ENCODE results near the gene SHROOM2. TPM values are rescaled to one million over a fixed set of nuclear protein-coding genes. Genes with fewer than 3 reads are reported as not detected.

SHROOM2 gene
- total and polyA plus RNA-seq, 4 donors = 3.0 to 15.5 (median 5.0) TPM

DNA sequence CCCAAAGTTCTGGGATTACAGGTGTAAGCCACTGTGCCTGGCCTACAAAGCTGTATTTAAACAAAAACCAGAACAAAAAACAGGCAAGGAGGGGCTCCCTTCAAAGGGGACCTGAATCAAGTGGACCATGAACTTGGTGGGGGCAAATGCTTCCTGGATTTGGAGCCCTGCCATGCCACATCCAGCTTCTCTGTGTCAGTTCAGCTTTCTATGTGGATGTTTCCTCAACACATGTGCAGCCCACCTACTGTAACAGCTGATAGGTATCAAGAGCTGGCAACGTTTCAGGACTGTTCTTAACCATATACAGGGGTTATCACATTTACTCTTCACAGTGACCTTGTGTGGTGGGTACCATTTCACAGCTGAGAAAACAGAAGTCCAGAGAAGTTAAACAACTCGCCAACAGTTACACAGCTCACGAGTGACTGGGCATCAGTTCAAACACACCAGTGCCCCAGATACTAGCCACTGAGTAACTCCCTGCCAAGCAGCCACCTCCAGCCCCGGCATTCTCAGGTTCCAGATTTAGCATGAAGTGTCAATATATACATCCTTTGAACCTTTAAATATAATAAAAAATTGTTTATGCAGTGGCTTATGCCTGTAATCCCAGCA is 28.1 kb upstream of the SHROOM2 start:
- no peak for ATAC-seq (ENCODE audit: insufficient read depth, low FRiP score)
- H3K4me3 ChIP-seq = no peak overlapping the region
- H3K27ac ChIP-seq (ENCODE audit: low read depth in 1 of 2, low read length in 1 of 2) = no peak overlapping the region
- TF ChIP-seq, protein P1, sequence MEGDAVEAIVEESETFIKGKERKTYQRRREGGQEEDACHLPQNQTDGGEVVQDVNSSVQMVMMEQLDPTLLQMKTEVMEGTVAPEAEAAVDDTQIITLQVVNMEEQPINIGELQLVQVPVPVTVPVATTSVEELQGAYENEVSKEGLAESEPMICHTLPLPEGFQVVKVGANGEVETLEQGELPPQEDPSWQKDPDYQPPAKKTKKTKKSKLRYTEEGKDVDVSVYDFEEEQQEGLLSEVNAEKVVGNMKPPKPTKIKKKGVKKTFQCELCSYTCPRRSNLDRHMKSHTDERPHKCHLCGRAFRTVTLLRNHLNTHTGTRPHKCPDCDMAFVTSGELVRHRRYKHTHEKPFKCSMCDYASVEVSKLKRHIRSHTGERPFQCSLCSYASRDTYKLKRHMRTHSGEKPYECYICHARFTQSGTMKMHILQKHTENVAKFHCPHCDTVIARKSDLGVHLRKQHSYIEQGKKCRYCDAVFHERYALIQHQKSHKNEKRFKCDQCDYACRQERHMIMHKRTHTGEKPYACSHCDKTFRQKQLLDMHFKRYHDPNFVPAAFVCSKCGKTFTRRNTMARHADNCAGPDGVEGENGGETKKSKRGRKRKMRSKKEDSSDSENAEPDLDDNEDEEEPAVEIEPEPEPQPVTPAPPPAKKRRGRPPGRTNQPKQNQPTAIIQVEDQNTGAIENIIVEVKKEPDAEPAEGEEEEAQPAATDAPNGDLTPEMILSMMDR (IDR thresholded peaks at IDR 0.05; ENCODE audit: control extremely low read depth, extremely low read depth) = no peak
- no peaks in the 10 kb centered on the region for H3K36me3 ChIP-seq (ENCODE audit: control insufficient read depth in 4 of 4, insufficient read depth in 4 of 4, low read length in 4 of 4)
- peaks cover 0 to 8% (median 0%) of the 10 kb centered on the region in 4 donors for H3K9me3 ChIP-seq (ENCODE audit: control insufficient read depth in 4 of 4, insufficient read depth in 3 of 4, low read length in 3 of 4)
- H3K4me1 ChIP-seq (ENCODE audit: control insufficient read depth in 5 of 5, insufficient read depth in 5 of 5, low read length in 5 of 5) = peaks cover 0 to 1% (median 0%) of the 10 kb centered on the region in 5 donors
- WGBS, 2 donors = 51 to 59% methylated on average over 4 of the region's 4 CpGs
- no peak overlapping the region for H3K9ac ChIP-seq (ENCODE audit: insufficient read depth in 1 of 2, low read length in 2 of 2)
- H3K27me3 ChIP-seq (ENCODE audit: control insufficient read depth in 3 of 3, insufficient read depth in 3 of 3, low read length in 2 of 3) = peaks cover 0 to 10% (median 0%) of the 10 kb centered on the region in 3 donors
- DNase-seq = no peak

DNA sequence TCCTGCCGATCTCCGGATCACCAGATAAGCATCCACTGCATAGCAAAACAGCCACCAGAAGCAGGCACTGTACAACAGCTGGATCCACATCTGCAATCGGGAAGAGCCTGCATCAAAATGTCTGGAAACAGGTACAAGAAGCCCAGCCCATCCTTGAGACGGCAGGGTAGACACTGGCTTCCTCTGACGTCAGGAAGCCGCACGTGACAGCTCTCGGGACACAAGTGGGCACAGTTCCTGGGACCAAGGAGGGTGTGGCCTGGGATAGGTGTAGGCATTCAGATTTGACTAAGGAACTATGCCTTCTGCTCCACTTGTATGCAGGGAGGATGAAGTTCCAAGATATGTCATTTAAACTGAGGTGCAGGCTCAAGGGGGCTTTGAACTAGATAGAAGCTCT is 26.9 kb upstream of the SHROOM2 start:
- TF ChIP-seq, protein P1 (IDR thresholded peaks at IDR 0.05; ENCODE audit: control extremely low read depth, extremely low read depth) = no peak
- no peak overlapping the region for H3K27ac ChIP-seq (ENCODE audit: low read depth in 1 of 2, low read length in 1 of 2)
- WGBS, 2 donors = 68 to 85% methylated on average over 8 of the region's 8 CpGs

DNA sequence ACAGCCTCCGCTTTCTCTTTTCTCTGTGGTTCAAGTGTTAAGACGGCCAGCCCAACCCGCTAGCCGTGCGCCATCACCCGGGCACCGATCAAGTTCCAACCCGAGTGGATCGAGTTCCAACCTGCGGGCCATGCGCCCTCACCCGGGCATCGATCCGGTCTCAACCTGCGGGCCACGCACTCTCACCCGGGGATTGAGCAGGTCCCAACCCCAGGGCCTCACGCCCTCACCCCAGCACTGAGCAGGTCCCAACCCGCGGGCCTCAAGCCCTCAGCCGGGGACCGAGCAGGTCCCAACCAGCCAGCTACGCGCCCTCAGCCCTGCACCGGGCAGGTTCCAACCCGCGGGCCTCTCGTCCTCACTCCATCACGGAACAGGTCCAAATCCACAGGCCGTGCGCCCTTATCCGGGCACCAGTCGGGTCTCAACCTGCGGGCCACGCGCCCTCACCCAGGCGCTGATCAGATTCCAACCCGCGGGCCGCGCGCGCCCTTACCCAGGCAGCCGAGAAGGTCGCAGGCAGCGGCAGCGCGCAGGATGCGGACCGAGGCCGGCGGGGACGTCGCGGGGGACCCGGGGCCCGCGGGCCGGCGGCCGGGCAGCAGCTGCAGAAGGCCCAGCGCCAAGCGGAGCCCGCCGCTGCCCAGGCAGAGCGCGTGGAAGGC is 21.0 kb upstream of the SHROOM2 start:
- ATAC-seq (ENCODE audit: insufficient read depth, low FRiP score) = no peak

More for the DNA sequence above, 26.9 kb upstream of the SHROOM2 start:
- ATAC-seq (ENCODE audit: insufficient read depth, low FRiP score) = no peak
- DNase-seq = no peak
- no peak overlapping the region for H3K4me3 ChIP-seq
- H3K9me3 ChIP-seq (ENCODE audit: control insufficient read depth in 4 of 4, insufficient read depth in 3 of 4, low read length in 3 of 4) = peaks cover 0 to 5% (median 0%) of the 10 kb centered on the region in 4 donors
- peaks cover 0 to 1% (median 0%) of the 10 kb centered on the region in 5 donors for H3K4me1 ChIP-seq (ENCODE audit: control insufficient read depth in 5 of 5, insufficient read depth in 5 of 5, low read length in 5 of 5)
- H3K9ac ChIP-seq (ENCODE audit: insufficient read depth in 1 of 2, low read length in 2 of 2) = no peak overlapping the region
- peaks cover 0 to 10% (median 0%) of the 10 kb centered on the region in 3 donors for H3K27me3 ChIP-seq (ENCODE audit: control insufficient read depth in 3 of 3, insufficient read depth in 3 of 3, low read length in 2 of 3)
- H3K36me3 ChIP-seq (ENCODE audit: control insufficient read depth in 4 of 4, insufficient read depth in 4 of 4, low read length in 4 of 4) = no peaks in the 10 kb centered on the region

More for the DNA sequence above, 21.0 kb upstream of the SHROOM2 start:
- Histone ChIP-seq H3K9me3 (ENCODE audit: control insufficient read depth in 4 of 4, insufficient read depth in 3 of 4, low read length in 3 of 4) (peaks cover 0 to 12% (median 0%) of the 10 kb centered on the region in 4 donors), H3K4me3 (no peak overlapping the region), H3K9ac (ENCODE audit: insufficient read depth in 1 of 2, low read length in 2 of 2) (no peak overlapping the region), H3K4me1 (ENCODE audit: control insufficient read depth in 5 of 5, insufficient read depth in 5 of 5, low read length in 5 of 5) (peaks cover 0 to 10% (median 0%) of the 10 kb centered on the region in 5 donors), H3K36me3 (ENCODE audit: control insufficient read depth in 4 of 4, insufficient read depth in 4 of 4, low read length in 4 of 4) (no peaks in the 10 kb centered on the region), H3K27me3 (ENCODE audit: control insufficient read depth in 3 of 3, insufficient read depth in 3 of 3, low read length in 2 of 3) (peaks cover 10% of the 10 kb centered on the region in 3 donors), H3K27ac (ENCODE audit: low read depth in 1 of 2, low read length in 1 of 2) (no peak overlapping the region)
- TF ChIP-seq, protein P1 (IDR thresholded peaks at IDR 0.05; ENCODE audit: control extremely low read depth, extremely low read depth) = no peak
- DNase-seq = peak in 1 of 3 donors; percentile 4
- WGBS, 2 donors = 14 to 27% methylated on average over 38 to 67 of the region's 67 CpGs
